Hematopoietic multipotent progenitor cell treated with erythropoietin and hydrocortisone succinate and interleukin-3 and kit ligand, for 15 days (in vitro differentiated cells): ENCODE results near the gene CCDC152.
"Not testable (repeated sequence)": the region's sequence is repeated elsewhere in the genome, so short reads cannot be mapped to it uniquely, and the experiment has no call there.

Experiments
- DNase-seq: peaks from one replicate; pipeline ENCODE4 v3.0.0-alpha.2; 2015; ENCODE audit warnings: low spot score

The CCDC152 gene

GRCh38 chr5:42812620-42813019, 56.0 kb downstream of the CCDC152 start:
- DNase-seq, result no peak

GRCh38 chr5:42813533-42813932, 56.9 kb downstream of the CCDC152 start:
- DNase-seq, result no peak

- DNase-seq, result not testable (repeated sequence)
These were observed 59.9 kb downstream of the CCDC152 start for GRCh38 chr5:42816546-42816945.

- DNase-seq, result no peak
These were observed 63.1 kb downstream of the CCDC152 start for GRCh38 chr5:42819745-42820144.

GRCh38 chr5:42822548-42822947, 65.9 kb downstream of the CCDC152 start:
- DNase-seq, result no peak

- DNase-seq, result no peak
These were observed 67.8 kb downstream of the CCDC152 start for GRCh38 chr5:42824347-42824976.

GRCh38 chr5:42825422-42826148, 69.0 kb downstream of the CCDC152 start:
- no peak for DNase-seq

- DNase-seq, result no peak
These were observed 70.3 kb downstream of the CCDC152 start for GRCh38 chr5:42826757-42827515.

- no peak for DNase-seq
These were observed 72.1 kb downstream of the CCDC152 start for GRCh38 chr5:42828671-42829070.

- no peak for DNase-seq
These were observed 74.3 kb downstream of the CCDC152 start for GRCh38 chr5:42830924-42831323.

GRCh38 chr5:42832060-42832459, 75.4 kb downstream of the CCDC152 start:
- no peak for DNase-seq

GRCh38 chr5:42836070-42836769, 79.6 kb downstream of the CCDC152 start:
- DNase-seq, result no peak

GRCh38 chr5:42837601-42838000, 81.0 kb downstream of the CCDC152 start:
- no peak for DNase-seq

- no peak for DNase-seq
These were observed 82.6 kb downstream of the CCDC152 start for GRCh38 chr5:42839196-42839595.

- DNase-seq, result no peak
These were observed 83.7 kb downstream of the CCDC152 start for GRCh38 chr5:42840269-42840668.

GRCh38 chr5:42840842-42841567, 84.4 kb downstream of the CCDC152 start:
- no peak for DNase-seq

- no peak for DNase-seq
These were observed 86.5 kb downstream of the CCDC152 start for GRCh38 chr5:42842921-42843641.

- no peak for DNase-seq
These were observed 87.2 kb downstream of the CCDC152 start for GRCh38 chr5:42843675-42844292.

- DNase-seq, result not testable (repeated sequence)
These were observed 87.8 kb downstream of the CCDC152 start for GRCh38 chr5:42844408-42844807.

- DNase-seq, result no peak
These were observed 91.9 kb downstream of the CCDC152 start for GRCh38 chr5:42848545-42848944.

GRCh38 chr5:42851481-42851880, 94.9 kb downstream of the CCDC152 start:
- DNase-seq, result no peak
